GM23338 (cell line): ENCODE data around the gene CYFIP1. TPM values are rescaled to one million over a fixed set of nuclear protein-coding genes. Genes with fewer than 3 reads are reported as not detected.

Experiments used
- ATAC-seq: fragments of 200-7000 bp; cut with Tn5 transposase; 3 replicates; pipeline ENCODE4 v1.9.1; 2020
- DNase-seq: peaks from one replicate; pipeline ENCODE4 v3.0.0-alpha.2; 2015; ENCODE audit warnings: low spot score
- H2AFZ ChIP-seq: fragments of 200-600 bp; sonication (generic); 2 replicates; pipeline ENCODE4 v1.8.0; 2016; ENCODE audit warnings: antibody characterized with exemption, mild to moderate bottlenecking, moderate library complexity
- H3F3A ChIP-seq: fragments of 200-600 bp; sonication (generic); replicated peaks from 2 replicates; pipeline ENCODE4 v1.8.0; 2017; ENCODE audit warnings: antibody characterized with exemption, mixed run types, low read depth
- H3K27ac ChIP-seq: fragments of 200-600 bp; sonication (generic); 2 replicates; pipeline ENCODE4 v1.6.1; 2016; ENCODE audit warnings: low read depth
- H3K27me3 ChIP-seq: fragments of 200-600 bp; sonication (generic); 2 replicates; pipeline ENCODE4 v1.8.0; 2016; ENCODE audit warnings: mild to moderate bottlenecking, mixed run types, moderate library complexity; ENCODE audit not compliant: insufficient read depth
- H3K36me3 ChIP-seq: fragments of 200-600 bp; sonication (generic); 2 replicates; pipeline ENCODE4 v1.8.0; 2016; ENCODE audit warnings: mild to moderate bottlenecking; ENCODE audit not compliant: insufficient read depth
- H3K4me1 ChIP-seq: fragments of 200-600 bp; sonication (generic); 2 replicates; pipeline ENCODE4 v1.8.0; 2016; ENCODE audit warnings: mild to moderate bottlenecking, moderate library complexity; ENCODE audit not compliant: insufficient read depth
- H3K4me2 ChIP-seq: fragments of 200-600 bp; sonication (generic); 2 replicates; pipeline ENCODE4 v1.7.1; 2017; ENCODE audit warnings: mixed run types
- H3K4me3 ChIP-seq: fragments of 200-600 bp; sonication (generic); 2 replicates; pipeline ENCODE4 v1.6.1; 2016; ENCODE audit warnings: mixed run types
- H3K79me2 ChIP-seq: fragments of 200-600 bp; sonication (generic); replicated peaks from 2 replicates; pipeline ENCODE4 v1.8.0; 2017; ENCODE audit warnings: mild to moderate bottlenecking; ENCODE audit not compliant: insufficient read depth
- H3K9me2 ChIP-seq: fragments of 200-600 bp; sonication (generic); 2 replicates; pipeline ENCODE4 v1.8.0; 2017; ENCODE audit not compliant: insufficient read depth
- H4K20me1 ChIP-seq: fragments of 200-600 bp; sonication (generic); replicated peaks from 2 replicates; pipeline ENCODE4 v1.8.0; 2017; ENCODE audit warnings: mild to moderate bottlenecking; ENCODE audit not compliant: insufficient read depth
- H3K27ac Mint-ChIP-seq: 2 replicates; pipeline ENCODE4 v1.8.0; 2020; ENCODE audit warnings: inconsistent platforms, mild to moderate bottlenecking, moderate library complexity, mixed read lengths
- H3K27me3 Mint-ChIP-seq: 3 replicates; pipeline ENCODE4 v1.8.0; 2022; ENCODE audit warnings: low read depth, mild to moderate bottlenecking, moderate library complexity, mixed read lengths, inconsistent platforms; ENCODE audit not compliant: insufficient read depth, poor library complexity
- H3K36me3 Mint-ChIP-seq: 3 replicates; pipeline ENCODE4 v1.8.0; 2021; ENCODE audit warnings: low read depth, mild to moderate bottlenecking, inconsistent platforms, moderate library complexity, mixed read lengths
- H3K4me1 Mint-ChIP-seq: 3 replicates; pipeline ENCODE4 v1.8.0; 2020; ENCODE audit warnings: mild to moderate bottlenecking, inconsistent platforms, mixed read lengths
- H3K4me3 Mint-ChIP-seq: 3 replicates; pipeline ENCODE4 v1.8.0; 2021; ENCODE audit warnings: moderate library complexity, mild to moderate bottlenecking, inconsistent platforms, mixed read lengths
- H3K9me3 Mint-ChIP-seq: 3 replicates; pipeline ENCODE4 v1.8.0; 2020; ENCODE audit warnings: moderate library complexity, mild to moderate bottlenecking, inconsistent platforms, mixed read lengths
- CREB1 ChIP-seq: fragments of 250-450 bp; sonication (Bioruptor Pico); IDR thresholded peaks from 2 replicates; pipeline ENCODE4 v1.5.0; 2020; ENCODE audit warnings: low read depth, mild to moderate bottlenecking, moderate library complexity
- EZH2 ChIP-seq: fragments of 200-600 bp; sonication (generic); IDR thresholded peaks from one replicate; pipeline ENCODE4 v1.8.0; 2017; ENCODE audit warnings: antibody characterized with exemption, mild to moderate bottlenecking, low read depth; ENCODE audit not compliant: unreplicated experiment
- JUNB ChIP-seq: IDR thresholded peaks from one replicate; pipeline ENCODE4 v1.6.1; 2016; ENCODE audit warnings: antibody characterized with exemption; ENCODE audit not compliant: unreplicated experiment
- STAT1 ChIP-seq: IDR thresholded peaks from one replicate; pipeline ENCODE4 v1.6.1; 2016; ENCODE audit warnings: antibody characterized with exemption; ENCODE audit not compliant: unreplicated experiment
- ZNF114 ChIP-seq: fragments of 250-450 bp; sonication (Bioruptor Pico); IDR thresholded peaks from 2 replicates; pipeline ENCODE4 v1.5.0; 2020; ENCODE audit warnings: mild to moderate bottlenecking, moderate library complexity
- ZNF331 ChIP-seq: fragments of 250-450 bp; sonication (Bioruptor Pico); IDR thresholded peaks from 2 replicates; pipeline ENCODE4 v1.5.0; 2020; ENCODE audit warnings: low read depth, mild to moderate bottlenecking, moderate library complexity
- polyA plus RNA-seq: library from polyadenylated mRNA; unstranded; fragments of >200 nt; fragmentation: Nextera tagmentation; extraction: Ambion mirVana; gene quantifications from 2 replicates; pipeline ENCODE4 v1.2.1, GENCODE V29; 2016
- total RNA-seq: library from RNA; depleted of rRNA; stranded (reverse); fragments of >200 nt; shearing (Covaris generic); gene quantifications from 2 replicates; pipeline ENCODE4 v1.2.3, GENCODE V29; 2014
- TF ChIP-seq, protein P1 (sequence below): fragments of 250-450 bp; sonication (Bioruptor Pico); IDR thresholded peaks from 2 replicates; pipeline ENCODE4 v1.5.0; 2020; ENCODE audit warnings: mild to moderate bottlenecking, moderate library complexity
- TF ChIP-seq, protein P2 (sequence below), 2 experiments: fragments of 200-600 bp in 1 of 2; sonication (generic) in 1 of 2; conservative IDR thresholded peaks; 2 replicates each; pipeline versions ENCODE4 v1.5.1 to v1.6.1; 2016 to 2017; ENCODE audit warnings: antibody characterized with exemption in 2 of 2, low read depth in 2 of 2, mild to moderate bottlenecking in 2 of 2, moderate library complexity in 1 of 2

Gene CYFIP1
- total and polyA plus RNA-seq, 2 experiments from 2014 or later, result 20.0 to 73.9 TPM

DNA sequence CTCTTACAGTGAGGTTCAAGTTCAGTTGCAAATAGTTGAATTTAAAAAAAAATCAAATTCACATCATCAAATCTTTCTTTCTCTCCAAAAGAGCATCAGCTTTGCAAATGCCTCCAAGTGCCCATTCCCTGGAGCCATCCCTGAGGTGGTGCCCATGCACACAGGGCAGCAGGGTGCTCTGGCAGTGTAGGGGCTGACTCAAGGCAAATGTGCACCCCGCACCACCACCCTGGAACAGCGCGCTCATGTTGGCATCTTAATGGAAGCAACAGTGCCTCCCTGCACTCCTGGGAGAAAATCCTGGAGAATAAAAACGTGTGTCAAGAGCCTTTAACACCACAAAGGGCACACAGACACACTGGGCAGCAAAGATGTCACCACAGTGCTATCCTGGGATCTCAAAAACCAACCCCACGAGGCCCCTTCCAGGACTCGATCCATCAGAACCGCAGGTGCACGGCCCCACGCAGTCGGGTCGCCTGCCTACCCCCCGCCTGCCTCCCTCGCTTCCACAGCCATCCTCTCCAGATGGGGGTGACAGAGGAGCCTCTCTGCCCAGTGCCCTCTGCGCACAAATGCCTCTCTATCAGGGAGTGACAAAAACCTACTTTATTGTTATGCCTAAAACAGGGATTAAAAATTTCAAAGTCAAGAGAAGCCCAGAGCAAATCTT, 90.9 kb downstream of the CYFIP1 start:
- Histone ChIP-seq H3K27ac (no peak overlapping the region), H3K27me3 (no peaks in the 10 kb centered on the region), H3K36me3 (no peaks in the 10 kb centered on the region), H2AFZ (no peak overlapping the region), H3K4me2 (no peak overlapping the region), H3F3A (no peaks in the 10 kb centered on the region), H3K79me2 (no peaks in the 10 kb centered on the region), H4K20me1 (no peaks in the 10 kb centered on the region; the same call in 1 of the 2 replicates), H3K4me3 (no peak overlapping the region), H3K4me1 (no peaks in the 10 kb centered on the region; the same call in 1 of the 2 replicates), H3K9me2 (no peaks in the 10 kb centered on the region)
- H3K4me3 Mint-ChIP-seq, result no peak overlapping the region
- no peak for ATAC-seq
- no peak for DNase-seq
- no peak overlapping the region for H3K27ac Mint-ChIP-seq
- peaks cover 2% of the 10 kb centered on the region for H3K27me3 Mint-ChIP-seq
- TF ChIP-seq EZH2, result no peak
- TF ChIP-seq, protein P1, sequence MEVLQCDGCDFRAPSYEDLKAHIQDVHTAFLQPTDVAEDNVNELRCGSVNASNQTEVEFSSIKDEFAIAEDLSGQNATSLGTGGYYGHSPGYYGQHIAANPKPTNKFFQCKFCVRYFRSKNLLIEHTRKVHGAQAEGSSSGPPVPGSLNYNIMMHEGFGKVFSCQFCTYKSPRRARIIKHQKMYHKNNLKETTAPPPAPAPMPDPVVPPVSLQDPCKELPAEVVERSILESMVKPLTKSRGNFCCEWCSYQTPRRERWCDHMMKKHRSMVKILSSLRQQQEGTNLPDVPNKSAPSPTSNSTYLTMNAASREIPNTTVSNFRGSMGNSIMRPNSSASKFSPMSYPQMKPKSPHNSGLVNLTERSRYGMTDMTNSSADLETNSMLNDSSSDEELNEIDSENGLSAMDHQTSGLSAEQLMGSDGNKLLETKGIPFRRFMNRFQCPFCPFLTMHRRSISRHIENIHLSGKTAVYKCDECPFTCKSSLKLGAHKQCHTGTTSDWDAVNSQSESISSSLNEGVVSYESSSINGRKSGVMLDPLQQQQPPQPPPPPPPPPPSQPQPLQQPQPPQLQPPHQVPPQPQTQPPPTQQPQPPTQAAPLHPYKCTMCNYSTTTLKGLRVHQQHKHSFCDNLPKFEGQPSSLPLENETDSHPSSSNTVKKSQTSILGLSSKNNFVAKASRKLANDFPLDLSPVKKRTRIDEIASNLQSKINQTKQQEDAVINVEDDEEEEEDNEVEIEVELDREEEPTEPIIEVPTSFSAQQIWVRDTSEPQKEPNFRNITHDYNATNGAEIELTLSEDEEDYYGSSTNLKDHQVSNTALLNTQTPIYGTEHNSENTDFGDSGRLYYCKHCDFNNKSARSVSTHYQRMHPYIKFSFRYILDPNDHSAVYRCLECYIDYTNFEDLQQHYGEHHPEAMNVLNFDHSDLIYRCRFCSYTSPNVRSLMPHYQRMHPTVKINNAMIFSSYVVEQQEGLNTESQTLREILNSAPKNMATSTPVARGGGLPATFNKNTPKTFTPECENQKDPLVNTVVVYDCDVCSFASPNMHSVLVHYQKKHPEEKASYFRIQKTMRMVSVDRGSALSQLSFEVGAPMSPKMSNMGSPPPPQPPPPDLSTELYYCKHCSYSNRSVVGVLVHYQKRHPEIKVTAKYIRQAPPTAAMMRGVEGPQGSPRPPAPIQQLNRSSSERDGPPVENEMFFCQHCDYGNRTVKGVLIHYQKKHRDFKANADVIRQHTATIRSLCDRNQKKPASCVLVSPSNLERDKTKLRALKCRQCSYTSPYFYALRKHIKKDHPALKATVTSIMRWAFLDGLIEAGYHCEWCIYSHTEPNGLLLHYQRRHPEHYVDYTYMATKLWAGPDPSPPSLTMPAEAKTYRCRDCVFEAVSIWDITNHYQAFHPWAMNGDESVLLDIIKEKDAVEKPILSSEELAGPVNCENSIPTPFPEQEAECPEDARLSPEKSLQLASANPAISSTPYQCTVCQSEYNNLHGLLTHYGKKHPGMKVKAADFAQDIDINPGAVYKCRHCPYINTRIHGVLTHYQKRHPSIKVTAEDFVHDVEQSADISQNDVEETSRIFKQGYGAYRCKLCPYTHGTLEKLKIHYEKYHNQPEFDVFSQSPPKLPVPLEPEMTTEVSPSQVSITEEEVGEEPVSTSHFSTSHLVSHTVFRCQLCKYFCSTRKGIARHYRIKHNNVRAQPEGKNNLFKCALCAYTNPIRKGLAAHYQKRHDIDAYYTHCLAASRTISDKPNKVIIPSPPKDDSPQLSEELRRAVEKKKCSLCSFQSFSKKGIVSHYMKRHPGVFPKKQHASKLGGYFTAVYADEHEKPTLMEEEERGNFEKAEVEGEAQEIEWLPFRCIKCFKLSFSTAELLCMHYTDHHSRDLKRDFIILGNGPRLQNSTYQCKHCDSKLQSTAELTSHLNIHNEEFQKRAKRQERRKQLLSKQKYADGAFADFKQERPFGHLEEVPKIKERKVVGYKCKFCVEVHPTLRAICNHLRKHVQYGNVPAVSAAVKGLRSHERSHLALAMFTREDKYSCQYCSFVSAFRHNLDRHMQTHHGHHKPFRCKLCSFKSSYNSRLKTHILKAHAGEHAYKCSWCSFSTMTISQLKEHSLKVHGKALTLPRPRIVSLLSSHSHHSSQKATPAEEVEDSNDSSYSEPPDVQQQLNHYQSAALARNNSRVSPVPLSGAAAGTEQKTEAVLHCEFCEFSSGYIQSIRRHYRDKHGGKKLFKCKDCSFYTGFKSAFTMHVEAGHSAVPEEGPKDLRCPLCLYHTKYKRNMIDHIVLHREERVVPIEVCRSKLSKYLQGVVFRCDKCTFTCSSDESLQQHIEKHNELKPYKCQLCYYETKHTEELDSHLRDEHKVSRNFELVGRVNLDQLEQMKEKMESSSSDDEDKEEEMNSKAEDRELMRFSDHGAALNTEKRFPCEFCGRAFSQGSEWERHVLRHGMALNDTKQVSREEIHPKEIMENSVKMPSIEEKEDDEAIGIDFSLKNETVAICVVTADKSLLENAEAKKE (CRISPR knock-in tag), result no peak
- TF ChIP-seq CREB1 (CRISPR knock-in tag), result no peak
- peaks cover 15% of the 10 kb centered on the region for H3K36me3 Mint-ChIP-seq
- peaks cover 6% of the 10 kb centered on the region for H3K4me1 Mint-ChIP-seq
- no peaks in the 10 kb centered on the region for H3K9me3 Mint-ChIP-seq

DNA sequence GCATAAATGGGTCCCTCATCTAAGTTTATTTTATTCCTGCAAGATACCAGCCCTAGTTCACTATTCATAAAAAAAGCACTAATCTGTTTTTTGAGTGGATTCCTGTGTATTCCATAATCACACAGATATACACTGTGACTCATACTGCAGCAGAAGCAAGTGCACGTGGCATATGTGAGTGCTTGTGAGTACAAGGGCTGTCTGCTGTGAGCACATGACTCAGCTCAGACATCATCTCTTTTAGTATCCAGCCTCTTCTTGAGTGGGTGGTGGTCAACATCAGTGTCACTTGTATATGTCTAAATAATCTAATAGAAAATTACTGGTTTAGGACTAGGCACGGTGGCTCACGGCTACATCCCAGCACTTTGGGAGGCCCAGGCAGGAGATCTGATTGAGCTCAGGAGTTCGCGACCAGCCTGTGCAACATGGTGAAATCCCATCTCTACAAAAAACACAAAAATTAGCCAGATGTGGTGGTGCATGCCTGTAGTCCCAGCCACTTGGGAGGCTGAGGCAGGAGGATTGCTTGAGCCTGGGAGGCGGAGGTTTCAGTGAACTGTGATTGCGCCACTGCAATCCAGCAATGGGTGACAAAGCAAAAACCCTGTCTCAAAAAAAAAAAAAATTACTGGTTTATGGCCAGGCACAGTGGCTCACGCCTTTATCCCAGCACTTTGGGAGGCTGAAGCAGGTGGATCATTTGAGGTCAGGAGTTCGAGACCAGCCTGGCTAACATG, 91.9 kb downstream of the CYFIP1 start:
- Histone ChIP-seq H3K4me1 (no peaks in the 10 kb centered on the region; the same call in 1 of the 2 replicates), H4K20me1 (no peaks in the 10 kb centered on the region; the same call in 1 of the 2 replicates), H3K27me3 (no peaks in the 10 kb centered on the region), H3K27ac (no peak overlapping the region), H3K4me3 (no peak overlapping the region), H3K36me3 (no peaks in the 10 kb centered on the region), H2AFZ (no peak overlapping the region), H3K79me2 (no peaks in the 10 kb centered on the region), H3F3A (no peaks in the 10 kb centered on the region), H3K9me2 (no peaks in the 10 kb centered on the region), H3K4me2 (no peak overlapping the region)
- ATAC-seq (no peak), DNase-seq (no peak)
- H3K9me3 Mint-ChIP-seq, result no peaks in the 10 kb centered on the region
- H3K27me3 Mint-ChIP-seq, result peaks cover 2% of the 10 kb centered on the region
- H3K4me1 Mint-ChIP-seq, result peaks cover 6% of the 10 kb centered on the region
- peaks cover 15% of the 10 kb centered on the region; the same call in 2 of the 3 replicates for H3K36me3 Mint-ChIP-seq
- no peak overlapping the region for H3K27ac Mint-ChIP-seq
- no peak overlapping the region for H3K4me3 Mint-ChIP-seq
- TF ChIP-seq, protein P2, sequence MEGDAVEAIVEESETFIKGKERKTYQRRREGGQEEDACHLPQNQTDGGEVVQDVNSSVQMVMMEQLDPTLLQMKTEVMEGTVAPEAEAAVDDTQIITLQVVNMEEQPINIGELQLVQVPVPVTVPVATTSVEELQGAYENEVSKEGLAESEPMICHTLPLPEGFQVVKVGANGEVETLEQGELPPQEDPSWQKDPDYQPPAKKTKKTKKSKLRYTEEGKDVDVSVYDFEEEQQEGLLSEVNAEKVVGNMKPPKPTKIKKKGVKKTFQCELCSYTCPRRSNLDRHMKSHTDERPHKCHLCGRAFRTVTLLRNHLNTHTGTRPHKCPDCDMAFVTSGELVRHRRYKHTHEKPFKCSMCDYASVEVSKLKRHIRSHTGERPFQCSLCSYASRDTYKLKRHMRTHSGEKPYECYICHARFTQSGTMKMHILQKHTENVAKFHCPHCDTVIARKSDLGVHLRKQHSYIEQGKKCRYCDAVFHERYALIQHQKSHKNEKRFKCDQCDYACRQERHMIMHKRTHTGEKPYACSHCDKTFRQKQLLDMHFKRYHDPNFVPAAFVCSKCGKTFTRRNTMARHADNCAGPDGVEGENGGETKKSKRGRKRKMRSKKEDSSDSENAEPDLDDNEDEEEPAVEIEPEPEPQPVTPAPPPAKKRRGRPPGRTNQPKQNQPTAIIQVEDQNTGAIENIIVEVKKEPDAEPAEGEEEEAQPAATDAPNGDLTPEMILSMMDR (conservative IDR thresholded peaks at IDR 0.05; ENCODE audit: low read depth in 2 of 2), result no peak
- TF ChIP-seq JUNB (no peak), EZH2 (no peak), ZNF331 (CRISPR knock-in tag) (no peak), STAT1 (no peak), ZNF114 (CRISPR knock-in tag) (no peak)
